ENCODE data around the gene TMEM52. TPM values are rescaled to one million over a fixed set of nuclear protein-coding genes. Genes with fewer than 3 reads are reported as not detected.
"Not testable (repeated sequence)": the region's sequence is repeated elsewhere in the genome, so short reads cannot be mapped to it uniquely, and the experiment has no call there.

Gene TMEM52
- total RNA-seq, 2 donors from 2014 or later, result 0.52 TPM; not detected in 1

DNA sequence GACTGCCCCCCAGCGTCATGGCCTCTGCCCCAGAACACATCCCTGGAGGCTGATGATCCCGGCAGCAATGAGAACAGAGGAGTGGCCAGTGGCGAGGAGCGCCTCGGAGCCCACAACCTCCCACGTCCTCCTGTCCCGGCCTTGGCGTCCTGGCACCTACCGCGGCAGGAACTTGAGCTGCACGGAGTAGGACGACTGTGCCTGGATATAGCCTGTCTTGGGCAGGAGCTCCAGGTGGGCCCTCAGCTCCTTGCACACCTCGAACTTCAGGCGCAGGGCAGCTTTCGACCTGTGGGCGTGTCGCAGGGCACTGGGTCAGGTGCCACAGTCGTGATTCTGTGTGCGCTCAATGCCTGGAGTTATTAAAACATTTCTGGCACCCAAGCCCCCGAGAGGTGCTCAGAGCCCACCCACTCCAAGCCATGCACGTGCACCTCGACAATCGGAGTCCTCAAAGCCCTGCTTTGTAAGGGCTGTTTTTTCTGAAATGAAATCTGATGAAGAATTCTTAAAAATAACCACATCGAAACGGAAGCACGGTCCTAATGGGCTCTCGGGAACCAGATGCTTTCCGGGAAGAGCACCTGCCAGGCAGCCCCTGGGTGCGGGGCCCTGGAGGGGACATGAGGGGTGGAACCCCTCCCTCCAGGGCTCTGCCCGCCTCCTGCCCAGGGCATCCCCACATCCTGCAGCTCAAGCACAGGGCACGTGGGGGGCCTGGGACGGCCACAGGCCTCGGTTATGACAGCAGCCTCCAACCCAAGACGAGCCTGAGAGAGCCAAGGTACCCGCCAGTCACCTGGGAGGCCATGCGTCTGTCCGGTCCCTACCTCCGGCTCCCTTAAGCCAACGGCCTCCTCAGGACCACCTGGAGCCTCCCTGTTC lies 23.0 kb upstream of the TMEM52 start:
- DNase-seq (peak in 1 of 3 donors; percentile 9), ATAC-seq (no peak)
- Mint-ChIP-seq H3K4me3 (no peak overlapping the region), H3K36me3 (ENCODE audit: low read depth) (no peaks in the 10 kb centered on the region), H3K27ac (no peak overlapping the region), H3K27me3 (peaks cover 5% of the 10 kb centered on the region), H3K4me1 (peaks cover 4% of the 10 kb centered on the region)
- no peaks in the 10 kb centered on the region for H3K9me3 ChIP-seq (ENCODE audit: control insufficient read depth, low read length, poor library complexity, severe bottlenecking)

- peaks cover 5% of the 10 kb centered on the region for H3K27me3 Mint-ChIP-seq
- H3K4me3 Mint-ChIP-seq, result no peak overlapping the region
- ATAC-seq, result no peak
- H3K27ac Mint-ChIP-seq, result no peak overlapping the region
- H3K36me3 Mint-ChIP-seq (ENCODE audit: low read depth), result no peaks in the 10 kb centered on the region
- H3K4me1 Mint-ChIP-seq, result peaks cover 4% of the 10 kb centered on the region
- DNase-seq, result no peak
- no peaks in the 10 kb centered on the region for H3K9me3 ChIP-seq (ENCODE audit: control insufficient read depth, low read length, poor library complexity, severe bottlenecking)
Observed at GRCh38 chr1:1941211-1941841, 22.2 kb upstream of the TMEM52 start.

DNA sequence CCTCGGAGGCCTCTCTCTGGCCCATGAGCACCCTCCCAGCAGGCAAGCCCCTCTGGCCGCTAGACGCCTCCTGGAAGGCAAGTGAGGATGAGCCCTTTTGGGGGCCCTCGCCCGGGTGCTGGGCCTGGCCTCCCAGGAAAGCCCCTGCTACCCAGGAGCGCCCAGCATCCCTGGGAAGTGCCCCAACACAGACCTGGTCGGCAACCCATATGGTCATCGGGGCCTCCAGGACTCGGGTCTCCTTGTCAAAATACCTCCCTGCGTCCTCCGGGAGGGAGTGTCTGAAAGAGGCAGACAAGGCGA lies 21.0 kb upstream of the TMEM52 start:
- H3K36me3 Mint-ChIP-seq (ENCODE audit: low read depth), result no peaks in the 10 kb centered on the region
- ATAC-seq, result no peak
- peaks cover 4% of the 10 kb centered on the region for H3K4me1 Mint-ChIP-seq
- H3K9me3 ChIP-seq (ENCODE audit: control insufficient read depth, low read length, poor library complexity, severe bottlenecking), result no peaks in the 10 kb centered on the region
- no peak overlapping the region for H3K27ac Mint-ChIP-seq
- H3K27me3 Mint-ChIP-seq, result no peaks in the 10 kb centered on the region
- no peak overlapping the region for H3K4me3 Mint-ChIP-seq
- no peak for DNase-seq

DNA sequence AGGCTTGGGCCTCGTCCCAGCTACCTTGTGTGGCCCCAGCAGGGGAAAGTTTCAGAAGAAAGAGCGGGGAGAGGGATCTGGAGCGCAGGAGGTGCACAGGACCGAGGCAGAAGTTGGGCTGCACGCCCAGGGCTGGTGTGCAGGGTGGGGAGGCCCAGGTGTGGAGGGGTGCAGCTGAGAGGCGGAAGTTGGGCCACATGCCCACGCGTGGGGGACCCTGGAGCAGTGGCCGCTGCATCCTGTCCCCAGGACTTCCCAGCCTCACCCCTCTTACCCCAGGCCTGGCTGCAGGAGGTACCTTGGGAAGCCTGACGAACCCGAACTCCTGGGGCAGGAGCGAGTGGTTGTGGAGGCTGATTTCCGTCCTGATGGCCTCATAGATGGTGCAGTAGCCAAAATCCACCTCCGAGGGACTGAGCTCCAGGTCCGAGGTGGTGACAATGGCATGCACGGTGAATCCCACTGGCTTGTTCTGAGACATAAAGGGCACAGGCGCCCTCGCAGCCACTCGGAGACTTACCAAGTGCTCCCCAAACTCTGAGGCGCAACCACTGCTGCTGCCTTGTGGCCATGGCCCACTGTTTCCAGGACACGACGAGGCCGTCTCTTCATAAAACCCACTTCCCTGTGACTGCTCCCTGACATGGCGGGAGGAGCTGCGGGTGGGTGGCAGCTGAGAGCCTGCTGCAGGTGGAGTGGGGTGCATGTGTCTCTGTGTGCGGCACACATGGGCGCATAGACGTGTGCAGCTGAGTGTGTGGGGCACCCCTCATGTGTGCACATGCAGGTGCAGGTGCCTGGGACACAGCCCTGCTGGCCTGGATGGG lies 20.4 kb upstream of the TMEM52 start:
- Mint-ChIP-seq H3K27ac (no peak overlapping the region), H3K27me3 (no peaks in the 10 kb centered on the region), H3K4me1 (peaks cover 4% of the 10 kb centered on the region), H3K36me3 (ENCODE audit: low read depth) (no peaks in the 10 kb centered on the region), H3K4me3 (no peak overlapping the region)
- no peaks in the 10 kb centered on the region for H3K9me3 ChIP-seq (ENCODE audit: control insufficient read depth, low read length, poor library complexity, severe bottlenecking)
- DNase-seq (no peak), ATAC-seq (no peak)

DNA sequence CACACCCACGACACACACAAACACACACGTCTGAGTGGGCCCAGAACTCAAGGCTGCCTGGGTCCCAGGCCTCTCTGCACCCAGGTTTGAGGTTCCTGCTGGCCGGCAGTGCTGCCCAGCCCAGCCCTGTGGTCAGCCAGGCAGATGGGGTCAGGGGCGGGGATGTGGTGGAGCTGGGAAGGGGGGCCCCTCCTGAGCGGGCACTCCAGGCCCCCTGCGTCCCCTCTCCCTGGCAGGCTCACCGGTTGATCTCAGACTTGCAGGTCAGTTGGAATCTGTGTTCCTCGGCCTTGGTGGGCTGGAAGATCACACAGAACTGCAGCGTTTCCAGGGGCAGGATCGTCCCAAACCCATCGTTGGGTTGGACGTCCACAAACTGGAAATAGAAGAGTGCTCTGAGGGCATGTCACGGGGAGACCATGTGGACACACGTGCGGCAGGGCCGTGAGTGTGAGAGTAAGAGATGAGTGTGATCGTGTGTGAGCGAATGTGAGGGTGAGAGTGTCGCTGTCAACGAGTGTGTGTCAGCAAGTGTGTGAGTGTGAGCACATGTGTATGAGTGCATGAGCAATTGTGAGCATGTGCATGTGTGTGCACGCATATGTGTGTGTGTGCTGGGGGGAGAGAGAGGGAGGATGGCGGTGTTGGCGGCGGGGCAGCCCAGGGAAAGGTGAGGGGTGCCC lies 19.7 kb upstream of the TMEM52 start:
- ATAC-seq (no peak), DNase-seq (no peak)
- Mint-ChIP-seq H3K36me3 (ENCODE audit: low read depth) (no peaks in the 10 kb centered on the region), H3K27me3 (no peaks in the 10 kb centered on the region), H3K27ac (no peak overlapping the region), H3K4me1 (peaks cover 2% of the 10 kb centered on the region), H3K4me3 (no peak overlapping the region)
- H3K9me3 ChIP-seq (ENCODE audit: control insufficient read depth, low read length, poor library complexity, severe bottlenecking), result no peaks in the 10 kb centered on the region

GRCh38 chr1:1938276-1938573 lies 19.1 kb upstream of the TMEM52 start:
- H3K4me1 Mint-ChIP-seq, result peaks cover 2% of the 10 kb centered on the region
- no peak overlapping the region for H3K27ac Mint-ChIP-seq
- no peak overlapping the region for H3K4me3 Mint-ChIP-seq
- ATAC-seq (no peak), DNase-seq (no peak)
- no peaks in the 10 kb centered on the region for H3K27me3 Mint-ChIP-seq
- H3K9me3 ChIP-seq (ENCODE audit: control insufficient read depth, low read length, poor library complexity, severe bottlenecking), result no peaks in the 10 kb centered on the region
- no peaks in the 10 kb centered on the region for H3K36me3 Mint-ChIP-seq (ENCODE audit: low read depth)

- Mint-ChIP-seq H3K36me3 (ENCODE audit: low read depth) (no peaks in the 10 kb centered on the region), H3K4me1 (peaks cover 2% of the 10 kb centered on the region), H3K27ac (no peak overlapping the region), H3K27me3 (no peaks in the 10 kb centered on the region), H3K4me3 (no peak overlapping the region)
- DNase-seq (no peak), ATAC-seq (no peak)
- H3K9me3 ChIP-seq (ENCODE audit: control insufficient read depth, low read length, poor library complexity, severe bottlenecking), result no peaks in the 10 kb centered on the region
Observed at GRCh38 chr1:1937549-1938275, 18.6 kb upstream of the TMEM52 start.

- H3K27ac Mint-ChIP-seq, result no peak overlapping the region
- H3K36me3 Mint-ChIP-seq (ENCODE audit: low read depth), result no peaks in the 10 kb centered on the region
- H3K4me3 Mint-ChIP-seq, result no peak overlapping the region
- no peaks in the 10 kb centered on the region for H3K27me3 Mint-ChIP-seq
- H3K4me1 Mint-ChIP-seq, result peaks cover 2% of the 10 kb centered on the region
- ATAC-seq, result no peak
- H3K9me3 ChIP-seq (ENCODE audit: control insufficient read depth, low read length, poor library complexity, severe bottlenecking), result no peaks in the 10 kb centered on the region
- no peak for DNase-seq
Observed at GRCh38 chr1:1937061-1937460, 18.0 kb upstream of the TMEM52 start.

DNA sequence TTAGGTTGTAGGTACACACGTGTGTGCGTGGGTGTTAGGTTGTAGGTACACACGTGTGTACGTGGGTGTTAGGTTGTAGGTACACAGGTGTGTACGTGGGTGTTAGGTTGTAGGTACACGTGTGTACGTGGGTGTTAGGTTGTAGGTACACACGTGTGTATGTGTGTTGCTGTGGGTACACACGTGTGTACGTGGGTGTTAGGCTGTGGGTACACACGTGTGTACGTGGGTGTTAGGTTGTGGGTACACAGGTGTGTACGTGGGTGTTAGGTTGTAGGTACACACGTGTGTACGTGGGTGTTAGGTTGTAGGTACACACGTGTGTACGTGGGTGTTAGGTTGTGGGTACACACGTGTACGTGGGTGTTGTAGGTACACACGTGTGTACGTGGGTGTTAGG lies 15.8 kb upstream of the TMEM52 start:
- not testable (repeated sequence) for H3K9me3 ChIP-seq (ENCODE audit: control insufficient read depth, low read length, poor library complexity, severe bottlenecking); ATAC-seq; H3K4me1 Mint-ChIP-seq; H3K27ac Mint-ChIP-seq; H3K4me3 Mint-ChIP-seq; H3K27me3 Mint-ChIP-seq; H3K36me3 Mint-ChIP-seq (ENCODE audit: low read depth); DNase-seq

GRCh38 chr1:1929639-1930545 lies 10.8 kb upstream of the TMEM52 start:
- peaks cover 2% of the 10 kb centered on the region for H3K4me1 Mint-ChIP-seq
- no peak overlapping the region for H3K27ac Mint-ChIP-seq
- H3K36me3 Mint-ChIP-seq (ENCODE audit: low read depth), result no peaks in the 10 kb centered on the region
- DNase-seq, result peak in 1 of 3 donors; percentile 9
- ATAC-seq, result no peak
- no peaks in the 10 kb centered on the region for H3K9me3 ChIP-seq (ENCODE audit: control insufficient read depth, low read length, poor library complexity, severe bottlenecking)
- H3K4me3 Mint-ChIP-seq, result no peak overlapping the region
- no peaks in the 10 kb centered on the region for H3K27me3 Mint-ChIP-seq

GRCh38 chr1:1929102-1929638 lies 10.1 kb upstream of the TMEM52 start:
- DNase-seq (peak in 1 of 3 donors; percentile 9), ATAC-seq (no peak)
- no peak overlapping the region for H3K27ac Mint-ChIP-seq
- H3K4me1 Mint-ChIP-seq, result peaks cover 2% of the 10 kb centered on the region
- H3K4me3 Mint-ChIP-seq, result no peak overlapping the region
- no peaks in the 10 kb centered on the region for H3K27me3 Mint-ChIP-seq
- no peaks in the 10 kb centered on the region for H3K9me3 ChIP-seq (ENCODE audit: control insufficient read depth, low read length, poor library complexity, severe bottlenecking)
- H3K36me3 Mint-ChIP-seq (ENCODE audit: low read depth), result no peaks in the 10 kb centered on the region
